ENCODE results near the gene FTSJ1.
"Not testable (repeated sequence)": the region's sequence is repeated elsewhere in the genome, so short reads cannot be mapped to it uniquely, and the experiment has no call there.

FTSJ1 gene

GRCh38 chrX:48504261-48504660 lies 28.3 kb downstream of the FTSJ1 start:
- DNase-seq = no peak

- DNase-seq = no peak
These were observed 29.5 kb downstream of the FTSJ1 start for GRCh38 chrX:48505481-48505880.

DNA sequence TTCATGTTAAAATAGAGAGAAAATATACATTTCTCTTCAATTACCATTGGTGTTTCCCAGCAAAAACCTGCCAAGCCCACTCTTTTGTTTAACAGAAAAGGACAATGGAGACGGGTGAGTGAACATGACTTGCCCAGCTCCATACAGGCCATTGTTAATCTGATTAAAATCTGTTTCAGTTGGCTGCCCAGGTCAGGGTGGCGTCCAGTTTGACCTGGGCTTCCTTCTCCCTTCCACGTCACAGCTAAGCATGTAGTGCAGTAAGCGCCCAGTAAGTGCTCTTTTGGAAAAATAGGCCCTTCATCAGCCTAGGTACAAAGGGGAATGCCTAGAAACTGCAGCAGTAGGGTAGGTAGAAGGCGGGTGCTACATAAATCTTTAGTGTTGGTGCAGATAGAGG lies 31.2 kb downstream of the FTSJ1 start:
- DNase-seq = no peak

GRCh38 chrX:48508400-48509244 lies 32.6 kb downstream of the FTSJ1 start, which contains the start of gene PORCN:
PORCN (plus strand) TSS chrX:48508992; CDS start chrX:48509821, 829 bp downstream.
- peak; percentile 81 for DNase-seq

- peak; percentile 27 for DNase-seq
These were observed 33.2 kb downstream of the FTSJ1 start for GRCh38 chrX:48509245-48509590.

GRCh38 chrX:48509619-48510018 lies 33.6 kb downstream of the FTSJ1 start:
- no peak for DNase-seq

DNA sequence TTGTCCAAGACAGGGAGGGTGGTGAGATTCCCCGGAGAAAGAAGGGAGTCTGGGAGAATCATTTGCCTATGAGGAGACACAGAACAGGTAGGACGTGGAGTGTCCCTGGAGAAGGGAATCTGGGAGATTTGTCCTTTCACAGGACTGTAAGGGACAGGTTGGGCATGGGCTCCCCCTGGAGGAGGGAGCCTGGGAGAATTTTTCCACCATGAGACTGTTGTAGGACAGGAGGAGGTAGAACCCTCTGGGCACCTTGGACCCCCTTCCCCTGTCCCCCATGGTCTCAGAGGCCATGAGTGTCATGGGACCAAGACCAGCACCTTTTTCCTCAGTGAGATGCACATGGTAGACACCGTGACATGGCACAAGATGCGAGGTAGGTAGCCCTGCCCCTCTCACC lies 35.6 kb downstream of the FTSJ1 start:
- DNase-seq = no peak

GRCh38 chrX:48512371-48512935 lies 36.5 kb downstream of the FTSJ1 start:
- no peak for DNase-seq

DNA sequence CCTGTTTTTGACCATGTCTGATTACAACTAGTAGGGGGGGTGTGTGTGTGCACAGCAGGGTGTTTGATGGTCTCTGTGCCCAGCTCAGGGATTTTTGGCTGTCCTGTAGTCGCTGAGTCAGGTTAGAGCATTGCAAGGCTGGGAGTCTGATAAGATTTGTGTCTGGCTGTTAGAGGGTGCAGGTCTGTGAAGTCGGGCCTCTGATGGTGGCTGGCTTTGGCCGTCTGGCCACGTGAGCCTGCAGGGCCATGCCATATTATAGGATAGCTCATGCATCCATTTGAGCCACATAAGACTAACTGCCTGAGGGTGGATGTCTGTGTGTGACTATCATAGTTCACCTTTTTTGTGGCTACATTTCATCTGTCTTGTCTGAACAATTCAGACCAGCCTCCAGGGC lies 37.7 kb downstream of the FTSJ1 start:
- no peak for DNase-seq

DNA sequence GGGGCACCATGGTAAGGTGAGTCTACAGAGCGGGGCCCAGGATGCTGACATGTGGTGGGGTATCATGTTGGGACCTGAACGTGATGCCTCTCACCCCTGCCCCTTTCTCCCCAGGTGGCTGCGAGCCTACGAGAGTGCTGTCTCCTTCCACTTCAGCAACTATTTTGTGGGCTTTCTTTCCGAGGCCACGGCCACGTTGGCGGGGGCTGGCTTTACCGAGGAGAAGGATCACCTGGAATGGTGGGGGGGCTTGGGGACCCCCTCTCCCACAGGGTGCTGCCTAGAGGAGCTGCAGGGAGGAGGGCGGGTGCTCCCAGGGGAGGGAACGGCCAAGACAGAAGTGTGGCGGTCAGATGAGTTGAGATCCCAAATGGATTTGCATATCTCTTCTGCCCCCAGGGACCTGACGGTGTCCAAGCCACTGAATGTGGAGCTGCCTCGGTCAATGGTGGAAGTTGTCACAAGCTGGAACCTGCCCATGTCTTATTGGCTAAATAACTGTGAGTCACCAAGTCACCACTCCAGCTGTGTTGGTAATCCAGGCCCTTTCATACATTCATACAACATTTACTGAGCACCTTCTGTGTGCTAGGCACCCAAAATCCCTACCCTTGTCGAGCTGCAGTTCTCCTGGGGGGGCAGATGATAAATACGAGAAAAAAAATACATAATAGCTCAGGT lies 38.3 kb downstream of the FTSJ1 start:
- DNase-seq = no peak

GRCh38 chrX:48514868-48515460 lies 39.0 kb downstream of the FTSJ1 start:
- DNase-seq = no peak

DNA sequence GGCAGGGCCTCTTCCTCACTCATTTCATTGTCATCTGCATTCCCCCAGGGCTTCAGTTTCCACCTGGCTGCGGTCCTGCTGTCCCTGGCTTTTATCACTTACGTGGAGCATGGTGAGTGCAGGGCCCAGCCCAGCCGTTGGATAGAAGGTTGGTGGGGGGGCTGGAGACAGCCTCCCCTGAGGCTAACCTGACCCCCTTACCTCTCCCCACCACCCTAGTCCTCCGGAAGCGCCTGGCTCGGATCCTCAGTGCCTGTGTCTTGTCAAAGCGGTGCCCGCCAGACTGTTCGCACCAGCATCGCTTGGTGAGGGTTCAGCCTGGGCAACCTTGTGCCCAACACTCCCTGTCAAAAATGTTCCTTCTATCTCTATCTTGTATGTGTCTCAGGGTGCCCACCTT lies 39.8 kb downstream of the FTSJ1 start:
- DNase-seq = no peak

DNA sequence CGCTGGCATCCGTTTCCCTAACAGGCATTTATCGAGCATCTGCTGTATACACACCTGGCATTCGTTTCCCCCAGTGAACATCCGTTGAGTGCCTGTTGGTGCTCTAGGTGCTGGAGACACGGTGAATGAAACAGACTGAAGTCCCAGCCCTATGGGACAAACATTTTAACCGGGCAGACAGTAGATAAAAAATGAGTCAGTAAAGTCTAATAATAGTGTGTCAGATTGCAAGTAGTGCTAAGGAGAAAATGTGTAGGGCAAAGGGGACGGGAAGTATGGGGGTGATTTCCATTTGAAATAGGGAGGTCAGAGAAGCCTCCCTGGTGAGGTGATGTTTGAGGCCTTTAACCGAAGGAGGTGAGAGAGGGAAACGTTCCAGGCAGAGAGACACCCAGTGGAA lies 40.3 kb downstream of the FTSJ1 start:
- no peak for DNase-seq

GRCh38 chrX:48516987-48517386 lies 41.0 kb downstream of the FTSJ1 start:
- no peak for DNase-seq

DNA sequence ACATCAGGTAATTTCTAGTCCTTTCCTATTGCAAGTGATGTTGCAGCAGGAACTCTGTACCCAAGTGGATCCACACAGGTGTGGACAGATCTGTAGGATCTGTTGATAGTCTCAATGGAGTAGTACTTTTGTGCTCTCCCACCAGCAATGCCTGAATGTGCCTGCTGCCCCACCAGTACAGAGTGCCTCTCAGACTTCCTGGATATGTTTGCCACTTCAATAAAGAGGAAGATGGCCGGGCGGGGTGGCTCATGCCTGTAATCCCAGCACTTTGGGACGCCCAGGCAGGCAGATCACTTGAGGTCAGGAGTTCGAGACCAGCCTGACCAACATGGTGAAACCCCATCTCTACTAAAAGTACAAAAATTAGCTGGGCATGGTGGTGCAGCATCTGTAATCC lies 43.5 kb downstream of the FTSJ1 start:
- not testable (repeated sequence) for DNase-seq

DNA sequence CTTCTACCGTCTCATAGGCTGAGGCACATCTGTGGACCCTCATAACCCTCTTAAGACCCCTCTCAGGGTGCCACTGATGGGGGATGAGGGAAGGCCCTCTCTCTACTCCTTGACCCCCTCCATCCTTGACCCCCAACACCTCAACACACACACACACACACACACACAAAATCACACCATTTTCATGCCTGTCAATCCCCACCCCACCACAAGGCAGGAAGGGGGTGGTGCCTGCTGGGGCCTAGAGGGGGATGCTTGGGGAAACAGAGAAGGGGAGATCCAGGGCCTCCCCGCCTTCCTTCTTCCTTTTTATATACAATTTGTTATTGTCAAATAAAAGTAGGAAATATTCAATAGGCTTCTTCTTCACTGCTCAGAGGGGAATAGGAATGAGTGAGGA lies 44.5 kb downstream of the FTSJ1 start:
- DNase-seq = peak; percentile 50

DNA sequence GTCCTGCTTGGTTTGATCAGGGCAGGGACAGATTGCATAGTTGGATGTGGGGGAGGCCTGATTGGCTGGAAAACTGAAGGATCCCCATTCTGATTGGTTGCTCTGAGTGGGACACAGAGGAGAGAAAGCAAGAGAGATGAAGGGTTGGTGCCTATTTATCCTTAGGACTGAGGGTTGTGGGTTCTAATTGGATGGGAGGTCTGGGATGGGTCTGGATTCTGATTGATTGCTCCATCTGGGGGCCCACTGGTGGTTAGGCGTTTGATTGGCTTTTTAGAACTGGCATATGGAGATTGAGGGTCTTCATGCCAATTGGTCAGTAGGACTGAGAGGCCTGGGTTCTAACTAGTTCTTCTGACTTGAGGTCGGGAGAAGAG lies 45.0 kb downstream of the FTSJ1 start:
- peak; percentile 22 for DNase-seq

DNA sequence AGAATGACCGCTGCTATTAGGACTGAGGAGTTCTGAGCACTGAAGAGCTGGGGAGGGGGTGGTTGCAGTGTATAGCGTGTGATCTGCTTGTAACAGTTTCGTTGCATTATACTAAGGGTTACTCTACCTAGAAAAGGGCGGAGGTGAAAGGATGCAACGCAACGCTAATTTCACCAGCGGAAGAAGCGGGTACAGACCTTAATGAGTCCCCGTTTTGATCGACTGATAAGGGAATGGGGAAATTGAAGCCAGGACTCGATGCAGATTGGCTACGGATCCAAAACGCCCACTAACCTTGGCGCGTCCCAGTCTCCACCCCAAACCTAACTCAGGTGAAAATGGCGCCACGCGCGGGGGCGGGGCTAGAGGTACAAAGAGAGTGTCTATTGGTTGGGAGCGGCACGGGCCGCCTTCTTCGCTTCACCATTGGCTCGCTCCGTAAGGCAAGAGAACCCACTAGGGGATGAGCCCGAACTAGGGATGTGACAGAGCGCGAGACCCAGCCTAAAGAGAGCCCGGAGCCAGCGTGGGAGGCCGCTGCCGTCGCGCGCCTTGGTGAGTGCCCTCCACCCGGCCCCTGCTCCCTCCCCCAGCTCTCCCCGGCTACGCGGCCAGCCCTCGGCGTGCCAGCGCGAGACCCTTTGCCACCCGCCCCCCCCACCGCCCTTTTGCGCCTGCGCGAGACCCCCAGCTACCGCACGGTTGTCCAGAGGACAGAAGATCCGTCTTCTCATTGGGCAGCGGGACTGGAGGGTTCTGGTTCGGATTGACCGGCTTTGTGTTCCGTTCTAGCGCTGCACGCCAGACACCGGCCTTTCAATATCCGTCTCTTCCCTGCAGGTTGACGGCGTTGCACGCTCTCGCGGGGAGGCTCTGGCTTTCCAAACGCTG lies 45.6 kb downstream of the FTSJ1 start, which contains the start of gene EBP:
TSS of gene EBP (plus strand) at position 456 of the 891 bp plus-strand sequence. CDS start 1,964 bp downstream, outside the sequence.
- DNase-seq = peak; percentile 97

GRCh38 chrX:48522291-48522690 lies 46.3 kb downstream of the FTSJ1 start:
- no peak for DNase-seq

DNA sequence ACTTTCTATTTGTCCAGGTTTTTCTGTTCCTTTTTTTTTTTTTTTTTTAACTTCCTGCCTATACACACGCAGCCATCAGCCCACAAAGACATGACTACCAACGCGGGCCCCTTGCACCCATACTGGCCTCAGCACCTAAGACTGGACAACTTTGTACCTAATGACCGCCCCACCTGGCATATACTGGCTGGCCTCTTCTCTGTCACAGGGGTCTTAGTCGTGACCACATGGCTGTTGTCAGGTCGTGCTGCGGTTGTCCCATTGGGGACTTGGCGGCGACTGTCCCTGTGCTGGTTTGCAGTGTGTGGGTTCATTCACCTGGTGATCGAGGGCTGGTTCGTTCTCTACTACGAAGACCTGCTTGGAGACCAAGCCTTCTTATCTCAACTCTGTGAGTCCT lies 47.7 kb downstream of the FTSJ1 start:
- no peak for DNase-seq

GRCh38 chrX:48525853-48526252 lies 49.9 kb downstream of the FTSJ1 start:
- DNase-seq = not testable (repeated sequence)

GRCh38 chrX:48530736-48531135 lies 54.7 kb downstream of the FTSJ1 start:
- no peak for DNase-seq
